ENCODE results near the gene PURB.

GRCh38 chr7:44847920-44848634 is 37.3 kb downstream of the PURB start, which contains the start of gene H2AZ2:
- TF ChIP-seq CTCF (IDR thresholded peaks at IDR 0.05), result no peak
- TF ChIP-seq POLR2AphosphoS5 (IDR thresholded peaks at IDR 0.05), result peak; percentile 72 to 84 (median 83)
- peak; percentile 79 for TF ChIP-seq POLR2A (IDR thresholded peaks at IDR 0.05)
- no peak for TF ChIP-seq EP300 (IDR thresholded peaks at IDR 0.05; ENCODE audit: low read depth)

All from transverse colon (tissue), 4 donors.